NOMO-1 (cell line): ENCODE results near the gene JPT1.
"Not testable (repeated sequence)": the region's sequence is repeated elsewhere in the genome, so short reads cannot be mapped to it uniquely, and the experiment has no call there.

Experiments
- DNase-seq, 2 experiments: peaks; one replicate each; lab custom pipeline; 2025; ENCODE audit not compliant: unreplicated experiment in 2 of 2; lab: John Stamatoyannopoulos, UW

Gene JPT1

GRCh38 chr17:75131278-75132017 lies 22.9 kb downstream of the JPT1 start, which contains the start of gene NT5C:
Gene NT5C (minus strand): TSS chr17:75131742. CDS start chr17:75131707, 35 bp downstream.
- DNase-seq: peak; percentile 78 to 79

GRCh38 chr17:75130632-75131277 lies 23.6 kb downstream of the JPT1 start:
- peak; percentile 28 to 49 for DNase-seq

- no peak for DNase-seq
These were observed 24.2 kb downstream of the JPT1 start for GRCh38 chr17:75130059-75130631.

GRCh38 chr17:75129576-75129975 lies 24.7 kb downstream of the JPT1 start:
- DNase-seq: no peak

GRCh38 chr17:75128694-75129505 lies 25.4 kb downstream of the JPT1 start:
- no peak for DNase-seq

- not testable (repeated sequence) for DNase-seq
These were observed 26.4 kb downstream of the JPT1 start for GRCh38 chr17:75127936-75128335.

GRCh38 chr17:75126954-75127353 lies 27.4 kb downstream of the JPT1 start:
- no peak for DNase-seq

- DNase-seq: no peak
These were observed 28.3 kb downstream of the JPT1 start for GRCh38 chr17:75125984-75126383.

GRCh38 chr17:75124819-75125162 lies 29.5 kb downstream of the JPT1 start:
- DNase-seq: no peak

GRCh38 chr17:75124041-75124818 lies 30.1 kb downstream of the JPT1 start:
- no peak for DNase-seq

GRCh38 chr17:75118307-75118706 lies 36.0 kb downstream of the JPT1 start:
- no peak for DNase-seq

GRCh38 chr17:75116737-75117136 lies 37.6 kb downstream of the JPT1 start:
- no peak for DNase-seq

- no peak for DNase-seq
These were observed 38.8 kb downstream of the JPT1 start for GRCh38 chr17:75115555-75115954.

GRCh38 chr17:75114552-75115314 lies 39.6 kb downstream of the JPT1 start:
- DNase-seq: no peak

GRCh38 chr17:75113798-75114551 lies 40.3 kb downstream of the JPT1 start:
- peak; percentile 64 to 91 for DNase-seq

- DNase-seq: no peak
These were observed 42.5 kb downstream of the JPT1 start for GRCh38 chr17:75111777-75112335.

GRCh38 chr17:75110234-75110937 lies 43.9 kb downstream of the JPT1 start:
- peak; percentile 24 to 43 for DNase-seq
